ENCODE data around the gene ZFPM1.
"Not testable (repeated sequence)": the region's sequence is repeated elsewhere in the genome, so short reads cannot be mapped to it uniquely, and the experiment has no call there.

Gene ZFPM1

GRCh38 chr16:88453217-88453531, at the start of gene ZFPM1:
Gene ZFPM1 (plus strand): TSS chr16:88453280. CDS start chr16:88453639, 359 bp downstream.
- DNase-seq = no peak

- DNase-seq = no peak
Measured at GRCh38 chr16:88403794-88404581, 49.1 kb upstream of the ZFPM1 start.

- DNase-seq = no peak
Measured at GRCh38 chr16:88404769-88405168, 48.3 kb upstream of the ZFPM1 start.

GRCh38 chr16:88405216-88406060, 47.6 kb upstream of the ZFPM1 start:
- no peak for DNase-seq

GRCh38 chr16:88406096-88407041, 46.7 kb upstream of the ZFPM1 start:
- DNase-seq = no peak

- no peak for DNase-seq
Measured at GRCh38 chr16:88407042-88407420, 46.0 kb upstream of the ZFPM1 start.

GRCh38 chr16:88407807-88408206, 45.3 kb upstream of the ZFPM1 start:
- peak; percentile 81 to 83 for DNase-seq

GRCh38 chr16:88408561-88409142, 44.4 kb upstream of the ZFPM1 start:
- no peak for DNase-seq

GRCh38 chr16:88409296-88410065, 43.6 kb upstream of the ZFPM1 start:
- DNase-seq = no peak

GRCh38 chr16:88410297-88410968, 42.6 kb upstream of the ZFPM1 start:
- DNase-seq = not testable (repeated sequence)

GRCh38 chr16:88411951-88412576, 41.0 kb upstream of the ZFPM1 start:
- no peak for DNase-seq

GRCh38 chr16:88412766-88413165, 40.3 kb upstream of the ZFPM1 start:
- DNase-seq = no peak

GRCh38 chr16:88413231-88413630, 39.8 kb upstream of the ZFPM1 start:
- no peak for DNase-seq

GRCh38 chr16:88413631-88414030, 39.4 kb upstream of the ZFPM1 start:
- DNase-seq = no peak

GRCh38 chr16:88414521-88415380, 38.3 kb upstream of the ZFPM1 start:
- no peak for DNase-seq

- no peak for DNase-seq
Measured at GRCh38 chr16:88415381-88415705, 37.7 kb upstream of the ZFPM1 start.

- DNase-seq = no peak
Measured at GRCh38 chr16:88415713-88416323, 37.3 kb upstream of the ZFPM1 start.

GRCh38 chr16:88416686-88417085, 36.4 kb upstream of the ZFPM1 start:
- no peak for DNase-seq

GRCh38 chr16:88417684-88418476, 35.2 kb upstream of the ZFPM1 start:
- DNase-seq = no peak
